A549 (cell line): Measurements from ENCODE around the gene MUC5B. TPM values are rescaled to one million over a fixed set of nuclear protein-coding genes. Genes with fewer than 3 reads are reported as not detected.

Experiments
- ATAC-seq, 2 experiments: fragments of 200-7000 bp in 1 of 2; fragments of >200 bp in 1 of 2; cut with Nextera tagmentation in 1 of 2; cut with Tn5 transposase in 1 of 2; 3 replicates each; pipeline versions ENCODE4 v1.8.0 to v1.9.1; 2018 to 2020; ENCODE audit warnings: mild to moderate bottlenecking in 1 of 2, moderate library complexity in 1 of 2
- CTCF ChIA-PET: fragments of 300-600 bp; sonication (Branson Sonifier 250); formaldehyde crosslinking; extraction: SDS; loops from one replicate; lab custom pipeline; 2021; ENCODE audit warnings: antibody characterized with exemption, inconsistent platforms; lab: Yijun Ruan, JAX
- POLR2A ChIA-PET: fragments of 350-600 bp; formaldehyde crosslinking; extraction: SDS; loops from one replicate; lab custom pipeline; 2021; ENCODE audit warnings: antibody characterized with exemption, inconsistent platforms; lab: Yijun Ruan, JAX
- DNase-seq, 2 experiments: peaks; one replicate each; pipeline versions ENCODE4 v3.0.0 to v3.0.0-alpha.2; 2011 to 2016; ENCODE audit warnings: low read depth in 1 of 2, low spot score in 1 of 2
- FAIRE-seq: peaks from 2 replicates; lab custom pipeline; 2011; peaks lifted over from hg19 to GRCh38; lab: Jason Lieb, UNC
- H3K27ac ChIP-seq, 2 experiments: fragments of >200 bp; sonication (Bioruptor Twin); formaldehyde crosslinking; 3 replicates each; pipeline ENCODE4 v1.5.1; 2016 to 2017
- H3K4me1 ChIP-seq: fragments of >200 bp; sonication (Bioruptor Twin); formaldehyde crosslinking; 3 replicates; pipeline ENCODE4 v1.6.1; 2016
- H3K4me2 ChIP-seq: fragments of >200 bp; sonication (Bioruptor Twin); formaldehyde crosslinking; 3 replicates; pipeline ENCODE4 v1.6.1; 2016
- H3K4me3 ChIP-seq: fragments of >200 bp; sonication (Bioruptor Twin); formaldehyde crosslinking; 3 replicates; pipeline ENCODE4 v1.5.1; 2016
- H3K9me3 ChIP-seq: fragments of >200 bp; sonication (Bioruptor Twin); formaldehyde crosslinking; 3 replicates; pipeline ENCODE4 v1.6.1; 2016
- BCL3 ChIP-seq: fragments of >200 bp; sonication (Bioruptor Twin); formaldehyde crosslinking; IDR thresholded peaks from 3 replicates; pipeline ENCODE4 v1.6.1; 2016
- CBX8 ChIP-seq: fragments of 200-600 bp; sonication (generic); IDR thresholded peaks from 2 replicates; pipeline ENCODE4 v1.6.1; 2016
- CHD2 ChIP-seq: fragments of 150-350 bp; IDR thresholded peaks from 2 replicates; pipeline ENCODE4 v1.6.1; 2014; ENCODE audit warnings: low read length; ENCODE audit not compliant: partially characterized antibody
- EHF ChIP-seq: fragments of 250-450 bp; sonication (Bioruptor Pico); IDR thresholded peaks from 2 replicates; pipeline ENCODE4 v1.5.0; 2020; ENCODE audit warnings: mild to moderate bottlenecking
- HES2 ChIP-seq: fragments of >200 bp; sonication (Bioruptor Twin); formaldehyde crosslinking; IDR thresholded peaks from 2 replicates; pipeline ENCODE4 v1.6.1; 2016
- HOXA7 ChIP-seq: fragments of 250-450 bp; sonication (Bioruptor Pico); IDR thresholded peaks from 2 replicates; pipeline ENCODE4 v1.5.0; 2020; ENCODE audit warnings: mild to moderate bottlenecking, moderate library complexity
- MAFK ChIP-seq: fragments of 450-650 bp; IDR thresholded peaks from 2 replicates; pipeline ENCODE4 v1.6.1; 2014; ENCODE audit not compliant: partially characterized antibody
- MYC ChIP-seq: IDR thresholded peaks from 2 replicates; pipeline ENCODE4 v1.6.1; 2012; ENCODE audit warnings: mild to moderate bottlenecking, inconsistent platforms, low read length, improper control_type of control experiment, borderline replicate concordance
- NPAS2 ChIP-seq: fragments of 250-450 bp; sonication (Bioruptor Pico); IDR thresholded peaks from 2 replicates; pipeline ENCODE4 v1.8.0; 2022; ENCODE audit warnings: mild to moderate bottlenecking, moderate library complexity, borderline replicate concordance
- PHF8 ChIP-seq: fragments of 200-600 bp; sonication (generic); IDR thresholded peaks from 2 replicates; pipeline ENCODE4 v1.6.1; 2016; ENCODE audit warnings: low read depth, mild to moderate bottlenecking, antibody characterized with exemption, moderate library complexity, borderline replicate concordance
- RARB ChIP-seq: fragments of 250-450 bp; sonication (Bioruptor Pico); IDR thresholded peaks from 2 replicates; pipeline ENCODE4 v1.8.0; 2021; ENCODE audit warnings: mild to moderate bottlenecking, moderate library complexity
- RFX5 ChIP-seq: fragments of 450-650 bp; IDR thresholded peaks from 2 replicates; pipeline ENCODE4 v1.7.1; 2014; ENCODE audit warnings: antibody characterized with exemption, mild to moderate bottlenecking, moderate library complexity
- SMC3 ChIP-seq: fragments of >200 bp; sonication (Bioruptor Twin); formaldehyde crosslinking; IDR thresholded peaks from 3 replicates; pipeline ENCODE4 v1.6.1; 2018; ENCODE audit warnings: inconsistent platforms
- SREBF2 ChIP-seq: fragments of 450-650 bp; IDR thresholded peaks from 2 replicates; pipeline ENCODE4 v1.6.1; 2014; ENCODE audit warnings: mild to moderate bottlenecking, moderate library complexity
- TP53 ChIP-seq: fragments of 250-450 bp; sonication (Bioruptor Pico); IDR thresholded peaks from 2 replicates; pipeline ENCODE4 v1.5.0; 2021; ENCODE audit warnings: mild to moderate bottlenecking, moderate library complexity
- ZFP36 ChIP-seq: fragments of 450-650 bp; IDR thresholded peaks from 2 replicates; pipeline ENCODE4 v1.6.1; 2014; ENCODE audit warnings: borderline replicate concordance; ENCODE audit not compliant: partially characterized antibody
- ZNF302 ChIP-seq: fragments of 250-450 bp; sonication (Bioruptor Pico); IDR thresholded peaks from 2 replicates; pipeline ENCODE4 v1.9.0; 2021; ENCODE audit warnings: inconsistent platforms, mild to moderate bottlenecking, moderate library complexity
- WGBS: methylation state at CpG from one replicate; pipeline ENCODE4 v1.1.6; 2017; ENCODE audit errors: missing lambda C conversion rate; 5-methylcytosine and 5-hydroxymethylcytosine counted together
- polyA plus RNA-seq, 4 experiments: library from polyadenylated mRNA; depleted of rRNA in 3 of 4; stranded (reverse); fragments of >200 nt; fragmentation: RNase III in 1 of 4; extraction: RNeasy Plus Mini Kit Qiagen cat#74134 plus additional on column Dnase treatment in 1 of 4; gene quantifications; 2 replicates in 3 of 4; 3 replicates in 1 of 4; pipeline ENCODE4 v1.2.3, GENCODE V29; 2011 to 2017
- TF ChIP-seq, protein P1 (sequence below): fragments of >200 bp; sonication (Bioruptor Twin); formaldehyde crosslinking; IDR thresholded peaks from 3 replicates; pipeline ENCODE4 v1.5.1; 2016
- TF ChIP-seq, protein P2 (sequence below): fragments of 200-600 bp; sonication (generic); IDR thresholded peaks from 2 replicates; pipeline ENCODE4 v1.6.1; 2016; ENCODE audit warnings: antibody characterized with exemption, mild to moderate bottlenecking, moderate library complexity

MUC5B gene
- polyA plus RNA-seq, 2 of the 4 experiments (the other 2 are of a cell fraction), result 0.85 to 1.4 TPM

DNA sequence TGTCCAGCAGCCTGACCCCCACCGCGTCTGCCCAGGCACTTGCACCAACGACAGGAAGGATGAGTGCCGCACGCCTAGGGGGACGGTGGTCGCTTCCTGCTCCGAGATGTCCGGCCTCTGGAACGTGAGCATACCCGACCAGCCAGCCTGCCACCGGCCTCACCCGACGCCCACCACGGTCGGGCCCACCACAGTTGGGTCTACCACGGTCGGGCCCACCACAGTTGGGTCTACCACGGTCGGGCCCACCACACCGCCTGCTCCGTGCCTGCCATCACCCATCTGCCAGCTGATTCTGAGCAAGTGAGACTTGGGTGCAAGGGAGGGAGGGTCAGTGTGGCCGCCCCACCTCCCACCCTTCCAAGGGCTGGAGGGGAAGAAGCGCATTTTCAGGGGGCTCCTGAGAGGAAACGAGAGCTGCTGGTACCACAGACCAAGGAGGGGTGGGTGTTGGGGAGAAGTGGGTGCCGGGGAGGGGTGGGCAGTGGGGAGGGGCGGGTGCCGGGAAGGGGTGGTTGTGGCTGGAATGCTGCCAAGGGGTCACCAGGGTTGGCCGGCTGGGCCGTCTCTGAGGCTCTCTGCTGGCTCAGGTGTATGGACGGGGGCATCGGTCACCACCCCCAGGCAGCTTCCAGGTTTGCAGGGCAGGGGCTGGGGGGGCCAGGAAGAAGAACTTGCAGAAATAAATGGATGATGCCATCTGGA lies 27.7 kb upstream of the MUC5B start (continued):
- TF ChIP-seq BCL3, result no peak
- TF ChIP-seq ZNF302, result no peak
- TF ChIP-seq HOXA7 (CRISPR knock-in tag), result no peak
- TF ChIP-seq MYC, result no peak
- TF ChIP-seq, protein P1, sequence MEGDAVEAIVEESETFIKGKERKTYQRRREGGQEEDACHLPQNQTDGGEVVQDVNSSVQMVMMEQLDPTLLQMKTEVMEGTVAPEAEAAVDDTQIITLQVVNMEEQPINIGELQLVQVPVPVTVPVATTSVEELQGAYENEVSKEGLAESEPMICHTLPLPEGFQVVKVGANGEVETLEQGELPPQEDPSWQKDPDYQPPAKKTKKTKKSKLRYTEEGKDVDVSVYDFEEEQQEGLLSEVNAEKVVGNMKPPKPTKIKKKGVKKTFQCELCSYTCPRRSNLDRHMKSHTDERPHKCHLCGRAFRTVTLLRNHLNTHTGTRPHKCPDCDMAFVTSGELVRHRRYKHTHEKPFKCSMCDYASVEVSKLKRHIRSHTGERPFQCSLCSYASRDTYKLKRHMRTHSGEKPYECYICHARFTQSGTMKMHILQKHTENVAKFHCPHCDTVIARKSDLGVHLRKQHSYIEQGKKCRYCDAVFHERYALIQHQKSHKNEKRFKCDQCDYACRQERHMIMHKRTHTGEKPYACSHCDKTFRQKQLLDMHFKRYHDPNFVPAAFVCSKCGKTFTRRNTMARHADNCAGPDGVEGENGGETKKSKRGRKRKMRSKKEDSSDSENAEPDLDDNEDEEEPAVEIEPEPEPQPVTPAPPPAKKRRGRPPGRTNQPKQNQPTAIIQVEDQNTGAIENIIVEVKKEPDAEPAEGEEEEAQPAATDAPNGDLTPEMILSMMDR, result no peak
- no peak for TF ChIP-seq TP53
- TF ChIP-seq HES2, result no peak
- no peak for TF ChIP-seq ZFP36

- ChIA-PET POLR2A (no interaction called here), CTCF (interaction anchor here (1.7 kb wide), 1 partner anchor 82 kb away, joined by 4 read pairs; no protein-coding TSS in a partner anchor)
- Histone ChIP-seq H3K4me3 (no peak overlapping the region), H3K27ac (no peak overlapping the region), H3K4me1 (no peaks in the 10 kb centered on the region), H3K9me3 (no peaks in the 10 kb centered on the region), H3K4me2 (no peak overlapping the region)
- 84% methylated on average over 25 of the region's 41 CpGs for WGBS
- FAIRE-seq (no peak), ATAC-seq (no peak), DNase-seq (no peak)
- TF ChIP-seq PHF8 (no peak), CBX8 (no peak), ZFP36 (no peak), NPAS2 (no peak), SMC3 (no peak), SREBF2 (no peak), RFX5 (no peak), CHD2 (no peak), MAFK (no peak), RARB (CRISPR knock-in tag) (no peak), TP53 (no peak), EHF (CRISPR knock-in tag) (no peak)
- TF ChIP-seq, protein P2, sequence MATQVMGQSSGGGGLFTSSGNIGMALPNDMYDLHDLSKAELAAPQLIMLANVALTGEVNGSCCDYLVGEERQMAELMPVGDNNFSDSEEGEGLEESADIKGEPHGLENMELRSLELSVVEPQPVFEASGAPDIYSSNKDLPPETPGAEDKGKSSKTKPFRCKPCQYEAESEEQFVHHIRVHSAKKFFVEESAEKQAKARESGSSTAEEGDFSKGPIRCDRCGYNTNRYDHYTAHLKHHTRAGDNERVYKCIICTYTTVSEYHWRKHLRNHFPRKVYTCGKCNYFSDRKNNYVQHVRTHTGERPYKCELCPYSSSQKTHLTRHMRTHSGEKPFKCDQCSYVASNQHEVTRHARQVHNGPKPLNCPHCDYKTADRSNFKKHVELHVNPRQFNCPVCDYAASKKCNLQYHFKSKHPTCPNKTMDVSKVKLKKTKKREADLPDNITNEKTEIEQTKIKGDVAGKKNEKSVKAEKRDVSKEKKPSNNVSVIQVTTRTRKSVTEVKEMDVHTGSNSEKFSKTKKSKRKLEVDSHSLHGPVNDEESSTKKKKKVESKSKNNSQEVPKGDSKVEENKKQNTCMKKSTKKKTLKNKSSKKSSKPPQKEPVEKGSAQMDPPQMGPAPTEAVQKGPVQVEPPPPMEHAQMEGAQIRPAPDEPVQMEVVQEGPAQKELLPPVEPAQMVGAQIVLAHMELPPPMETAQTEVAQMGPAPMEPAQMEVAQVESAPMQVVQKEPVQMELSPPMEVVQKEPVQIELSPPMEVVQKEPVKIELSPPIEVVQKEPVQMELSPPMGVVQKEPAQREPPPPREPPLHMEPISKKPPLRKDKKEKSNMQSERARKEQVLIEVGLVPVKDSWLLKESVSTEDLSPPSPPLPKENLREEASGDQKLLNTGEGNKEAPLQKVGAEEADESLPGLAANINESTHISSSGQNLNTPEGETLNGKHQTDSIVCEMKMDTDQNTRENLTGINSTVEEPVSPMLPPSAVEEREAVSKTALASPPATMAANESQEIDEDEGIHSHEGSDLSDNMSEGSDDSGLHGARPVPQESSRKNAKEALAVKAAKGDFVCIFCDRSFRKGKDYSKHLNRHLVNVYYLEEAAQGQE, result no peak
Measured at GRCh38 chr11:1195682-1196515, 27.0 kb upstream of the MUC5B start.
